Measurements from ENCODE around the gene PIK3CB. TPM values are rescaled to one million over a fixed set of nuclear protein-coding genes. Genes with fewer than 3 reads are reported as not detected.
A peak's percentile ranks its signal among the peaks of the same experiment; 100 is the strongest.

Gene PIK3CB
- total and polyA plus RNA-seq, 4 donors, result 12.8 to 41.9 (median 27.5) TPM

DNA sequence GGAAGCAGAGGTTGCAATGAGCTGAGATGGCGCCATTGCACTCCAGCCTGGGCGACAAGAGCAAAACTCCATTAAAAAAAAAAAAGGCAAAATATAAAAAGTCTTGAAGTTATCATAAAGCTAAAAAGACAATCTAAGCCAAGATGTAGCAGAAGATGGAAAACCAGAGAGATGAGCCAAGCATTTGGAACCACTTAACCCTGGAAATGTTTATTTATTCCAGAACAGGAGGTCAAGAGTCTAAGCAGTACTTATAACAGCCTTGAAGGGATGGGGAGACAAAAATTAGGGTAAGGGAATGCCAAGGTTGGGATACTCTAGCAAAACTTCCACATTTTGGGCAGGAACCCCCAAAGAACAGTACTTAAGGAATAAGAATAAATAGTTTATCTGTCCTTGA, 196.1 kb downstream of the PIK3CB start:
- WGBS, 2 donors, result 88 to 96% methylated on average over 2 of the region's 2 CpGs
- Histone ChIP-seq H3K9me3 (ENCODE audit: control insufficient read depth in 4 of 4, insufficient read depth in 3 of 4, low read length in 3 of 4) (peaks cover 0 to 6% (median 0%) of the 10 kb centered on the region in 4 donors), H3K9ac (ENCODE audit: insufficient read depth in 1 of 2, low read length in 2 of 2) (no peak overlapping the region), H3K36me3 (ENCODE audit: control insufficient read depth in 4 of 4, insufficient read depth in 4 of 4, low read length in 4 of 4) (peaks cover 0 to 2% (median 0%) of the 10 kb centered on the region in 4 donors), H3K4me3 (no peak overlapping the region), H3K4me1 (ENCODE audit: control insufficient read depth in 5 of 5, insufficient read depth in 5 of 5, low read length in 5 of 5) (no peaks in the 10 kb centered on the region), H3K27ac (ENCODE audit: low read depth in 1 of 2, low read length in 1 of 2) (no peak overlapping the region), H3K27me3 (ENCODE audit: control insufficient read depth in 3 of 3, insufficient read depth in 3 of 3, low read length in 2 of 3) (no peaks in the 10 kb centered on the region)
- ATAC-seq (ENCODE audit: insufficient read depth, low FRiP score) (no peak), DNase-seq (peak in 2 of 3 donors; percentile 1 to 4)
- TF ChIP-seq, protein P1, sequence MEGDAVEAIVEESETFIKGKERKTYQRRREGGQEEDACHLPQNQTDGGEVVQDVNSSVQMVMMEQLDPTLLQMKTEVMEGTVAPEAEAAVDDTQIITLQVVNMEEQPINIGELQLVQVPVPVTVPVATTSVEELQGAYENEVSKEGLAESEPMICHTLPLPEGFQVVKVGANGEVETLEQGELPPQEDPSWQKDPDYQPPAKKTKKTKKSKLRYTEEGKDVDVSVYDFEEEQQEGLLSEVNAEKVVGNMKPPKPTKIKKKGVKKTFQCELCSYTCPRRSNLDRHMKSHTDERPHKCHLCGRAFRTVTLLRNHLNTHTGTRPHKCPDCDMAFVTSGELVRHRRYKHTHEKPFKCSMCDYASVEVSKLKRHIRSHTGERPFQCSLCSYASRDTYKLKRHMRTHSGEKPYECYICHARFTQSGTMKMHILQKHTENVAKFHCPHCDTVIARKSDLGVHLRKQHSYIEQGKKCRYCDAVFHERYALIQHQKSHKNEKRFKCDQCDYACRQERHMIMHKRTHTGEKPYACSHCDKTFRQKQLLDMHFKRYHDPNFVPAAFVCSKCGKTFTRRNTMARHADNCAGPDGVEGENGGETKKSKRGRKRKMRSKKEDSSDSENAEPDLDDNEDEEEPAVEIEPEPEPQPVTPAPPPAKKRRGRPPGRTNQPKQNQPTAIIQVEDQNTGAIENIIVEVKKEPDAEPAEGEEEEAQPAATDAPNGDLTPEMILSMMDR (IDR thresholded peaks at IDR 0.05; ENCODE audit: control extremely low read depth, extremely low read depth), result no peak

DNA sequence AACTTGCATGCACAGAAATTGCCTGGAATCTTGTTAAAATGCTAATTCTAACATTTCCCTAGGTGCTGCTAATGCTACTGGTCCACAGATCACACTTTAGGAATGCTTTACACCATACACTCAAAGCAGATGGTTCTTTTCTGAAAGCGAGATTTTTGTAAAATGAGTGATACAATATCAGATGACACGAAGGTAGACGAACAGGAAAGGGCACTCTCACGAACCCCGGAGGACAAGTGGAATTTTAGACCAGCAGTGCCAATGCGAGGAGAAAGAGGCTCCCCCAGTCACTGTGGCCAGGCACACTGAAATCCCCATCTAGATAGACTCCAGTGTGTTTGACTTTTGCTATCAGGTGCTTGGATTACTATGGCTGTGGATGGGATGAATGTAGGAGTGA, 205.2 kb downstream of the PIK3CB start:
- DNase-seq, result no peak
- Histone ChIP-seq H3K9ac (ENCODE audit: insufficient read depth in 1 of 2, low read length in 2 of 2) (no peak overlapping the region), H3K27ac (ENCODE audit: low read depth in 1 of 2, low read length in 1 of 2) (no peak overlapping the region), H3K36me3 (ENCODE audit: control insufficient read depth in 4 of 4, insufficient read depth in 4 of 4, low read length in 4 of 4) (peaks cover 0 to 9% (median 5%) of the 10 kb centered on the region in 4 donors), H3K9me3 (ENCODE audit: control insufficient read depth in 4 of 4, insufficient read depth in 3 of 4, low read length in 3 of 4) (no peaks in the 10 kb centered on the region), H3K27me3 (ENCODE audit: control insufficient read depth in 3 of 3, insufficient read depth in 3 of 3, low read length in 2 of 3) (no peaks in the 10 kb centered on the region), H3K4me1 (ENCODE audit: control insufficient read depth in 5 of 5, insufficient read depth in 5 of 5, low read length in 5 of 5) (no peaks in the 10 kb centered on the region), H3K4me3 (no peak overlapping the region)
- TF ChIP-seq, protein P1 (IDR thresholded peaks at IDR 0.05; ENCODE audit: control extremely low read depth, extremely low read depth), result no peak
- ATAC-seq (ENCODE audit: insufficient read depth, low FRiP score), result no peak
- 78 to 88% methylated on average over 6 of the region's 6 CpGs for WGBS, 2 donors

DNA sequence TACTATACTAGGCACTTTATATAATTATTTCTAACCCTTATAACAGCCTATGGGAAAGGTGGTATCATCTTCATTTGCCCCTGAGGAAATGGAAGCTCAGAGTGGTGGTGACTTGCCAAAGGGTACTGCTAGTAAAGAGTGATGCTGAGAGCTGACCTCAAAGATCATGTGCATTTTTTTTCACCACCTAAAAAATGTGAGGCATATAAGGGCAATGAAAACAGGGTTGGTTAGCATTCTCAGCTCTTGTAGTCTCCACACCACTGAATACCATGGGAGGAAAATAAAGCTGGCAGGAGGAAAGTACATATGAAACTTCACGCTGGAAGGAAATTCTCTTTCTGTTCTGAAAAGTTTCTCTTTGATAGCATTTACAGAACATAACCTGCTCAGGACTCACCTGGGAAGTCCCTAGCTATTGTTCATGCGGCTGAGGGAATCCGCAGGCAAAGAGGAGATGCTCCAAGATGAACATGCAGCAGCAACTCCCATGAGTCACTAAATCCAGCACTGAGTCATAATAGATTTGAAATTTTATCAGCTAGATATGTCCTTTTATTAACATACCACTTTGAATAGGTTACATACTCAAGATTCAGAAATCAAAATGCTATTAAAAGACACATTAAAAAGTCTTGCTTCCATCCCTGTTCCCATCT, 208.9 kb downstream of the PIK3CB start:
- Histone ChIP-seq H3K4me1 (ENCODE audit: control insufficient read depth in 5 of 5, insufficient read depth in 5 of 5, low read length in 5 of 5) (no peaks in the 10 kb centered on the region), H3K36me3 (ENCODE audit: control insufficient read depth in 4 of 4, insufficient read depth in 4 of 4, low read length in 4 of 4) (peaks cover 0 to 6% (median 0%) of the 10 kb centered on the region in 4 donors), H3K27ac (ENCODE audit: low read depth in 1 of 2, low read length in 1 of 2) (no peak overlapping the region), H3K9me3 (ENCODE audit: control insufficient read depth in 4 of 4, insufficient read depth in 3 of 4, low read length in 3 of 4) (no peaks in the 10 kb centered on the region), H3K27me3 (ENCODE audit: control insufficient read depth in 3 of 3, insufficient read depth in 3 of 3, low read length in 2 of 3) (no peaks in the 10 kb centered on the region), H3K4me3 (no peak overlapping the region), H3K9ac (ENCODE audit: insufficient read depth in 1 of 2, low read length in 2 of 2) (no peak overlapping the region)
- 97 to 98% methylated on average over 3 of the region's 3 CpGs for WGBS, 2 donors
- ATAC-seq (ENCODE audit: insufficient read depth, low FRiP score) (no peak), DNase-seq (no peak)
- TF ChIP-seq, protein P1 (IDR thresholded peaks at IDR 0.05; ENCODE audit: control extremely low read depth, extremely low read depth), result no peak

DNA sequence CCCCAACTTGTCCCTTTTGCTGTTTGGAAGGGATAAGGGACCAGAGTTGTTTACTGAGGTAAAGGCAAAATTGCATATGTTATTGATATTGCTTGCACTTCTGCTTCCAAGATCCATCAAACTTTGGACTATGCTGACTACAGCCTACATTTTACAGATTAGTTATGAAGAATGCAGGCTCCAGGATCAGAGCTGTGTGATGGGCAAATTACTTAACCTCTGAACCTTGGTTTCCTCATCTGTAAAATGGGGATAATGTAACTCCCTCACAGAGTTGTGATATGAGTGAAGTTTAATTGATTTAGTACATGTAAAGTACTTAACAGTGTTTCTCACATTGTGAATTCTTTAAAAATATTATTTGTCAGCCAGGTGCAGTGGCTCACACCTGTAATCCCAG, 210.2 kb downstream of the PIK3CB start:
- Histone ChIP-seq H3K4me3 (no peak overlapping the region), H3K36me3 (ENCODE audit: control insufficient read depth in 4 of 4, insufficient read depth in 4 of 4, low read length in 4 of 4) (no peaks in the 10 kb centered on the region), H3K4me1 (ENCODE audit: control insufficient read depth in 5 of 5, insufficient read depth in 5 of 5, low read length in 5 of 5) (no peaks in the 10 kb centered on the region), H3K27ac (ENCODE audit: low read depth in 1 of 2, low read length in 1 of 2) (no peak overlapping the region), H3K9ac (ENCODE audit: insufficient read depth in 1 of 2, low read length in 2 of 2) (no peak overlapping the region), H3K27me3 (ENCODE audit: control insufficient read depth in 3 of 3, insufficient read depth in 3 of 3, low read length in 2 of 3) (no peaks in the 10 kb centered on the region), H3K9me3 (ENCODE audit: control insufficient read depth in 4 of 4, insufficient read depth in 3 of 4, low read length in 3 of 4) (no peaks in the 10 kb centered on the region)
- ATAC-seq (ENCODE audit: insufficient read depth, low FRiP score) (no peak), DNase-seq (no peak)
- TF ChIP-seq, protein P1 (IDR thresholded peaks at IDR 0.05; ENCODE audit: control extremely low read depth, extremely low read depth), result no peak

Data from lung (tissue), 12 donors.